ENCODE measurements around the gene NHERF1.

NHERF1 gene

DNA sequence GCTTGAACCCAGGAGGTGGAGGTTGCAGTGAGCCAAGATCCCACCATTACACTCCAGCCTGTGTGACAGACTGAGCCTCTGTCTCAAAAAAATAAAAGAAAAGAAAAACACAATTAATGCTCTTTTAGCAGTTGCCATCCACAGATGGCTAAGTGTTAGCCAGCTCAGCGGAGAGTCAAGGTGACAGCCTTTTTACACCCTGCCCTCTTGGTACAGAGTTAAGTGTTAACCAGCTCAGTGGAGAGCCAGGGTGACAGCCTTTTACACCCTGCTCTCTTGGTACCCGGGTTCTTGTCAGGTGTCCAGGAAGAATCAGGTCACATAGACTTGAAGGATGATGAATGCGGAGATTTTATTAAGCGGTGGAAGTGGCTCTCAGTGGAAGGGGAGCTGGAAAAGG lies 27.9 kb upstream of the NHERF1 start:
- H3K9me3 ChIP-seq (ENCODE audit: control insufficient read depth in 2 of 2, low read length in 2 of 2), result no peaks in the 10 kb centered on the region
- no peak overlapping the region for H3K27ac ChIP-seq (ENCODE audit: low read length)
- H3K4me1 ChIP-seq (ENCODE audit: control insufficient read depth, insufficient read depth, low read length), result no peaks in the 10 kb centered on the region
- H3K9ac ChIP-seq (ENCODE audit: low read length in 2 of 2), result no peak overlapping the region
- no peaks in the 10 kb centered on the region for H3K36me3 ChIP-seq (ENCODE audit: control insufficient read depth in 2 of 2, insufficient read depth in 2 of 2, low read length in 2 of 2)
- H3K4me3 ChIP-seq (ENCODE audit: low read length in 2 of 2), result no peak overlapping the region
- peaks cover 0 to 3% of the 10 kb centered on the region in 2 donors for H3K27me3 ChIP-seq (ENCODE audit: control insufficient read depth in 1 of 2, insufficient read depth in 2 of 2, low read length in 2 of 2)

DNA sequence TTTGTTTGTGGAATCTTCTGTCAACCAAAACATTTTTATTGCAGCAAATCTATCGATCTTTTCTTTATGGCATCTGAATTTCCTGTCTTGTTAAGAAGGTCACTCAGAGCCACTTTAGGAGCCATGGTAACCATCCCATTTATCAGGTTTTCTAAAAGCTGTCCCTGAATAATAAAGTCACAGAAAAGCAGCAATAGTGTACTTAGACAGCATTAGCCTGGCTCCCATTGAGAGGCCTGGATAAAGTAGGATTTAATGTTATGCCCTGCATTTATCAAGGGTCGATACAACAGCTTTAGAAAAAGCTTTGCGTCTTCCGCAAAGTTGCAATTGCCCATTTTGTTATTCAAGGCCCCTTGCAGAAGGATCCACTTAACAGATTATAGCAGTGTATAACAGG lies 25.6 kb upstream of the NHERF1 start:
- Histone ChIP-seq H3K4me1 (ENCODE audit: control insufficient read depth, insufficient read depth, low read length) (no peaks in the 10 kb centered on the region), H3K27ac (ENCODE audit: low read length) (no peak overlapping the region), H3K9ac (ENCODE audit: low read length in 2 of 2) (no peak overlapping the region), H3K4me3 (ENCODE audit: low read length in 2 of 2) (no peak overlapping the region), H3K27me3 (ENCODE audit: control insufficient read depth in 1 of 2, insufficient read depth in 2 of 2, low read length in 2 of 2) (no peaks in the 10 kb centered on the region), H3K9me3 (ENCODE audit: control insufficient read depth in 2 of 2, low read length in 2 of 2) (no peaks in the 10 kb centered on the region), H3K36me3 (ENCODE audit: control insufficient read depth in 2 of 2, insufficient read depth in 2 of 2, low read length in 2 of 2) (no peaks in the 10 kb centered on the region)

DNA sequence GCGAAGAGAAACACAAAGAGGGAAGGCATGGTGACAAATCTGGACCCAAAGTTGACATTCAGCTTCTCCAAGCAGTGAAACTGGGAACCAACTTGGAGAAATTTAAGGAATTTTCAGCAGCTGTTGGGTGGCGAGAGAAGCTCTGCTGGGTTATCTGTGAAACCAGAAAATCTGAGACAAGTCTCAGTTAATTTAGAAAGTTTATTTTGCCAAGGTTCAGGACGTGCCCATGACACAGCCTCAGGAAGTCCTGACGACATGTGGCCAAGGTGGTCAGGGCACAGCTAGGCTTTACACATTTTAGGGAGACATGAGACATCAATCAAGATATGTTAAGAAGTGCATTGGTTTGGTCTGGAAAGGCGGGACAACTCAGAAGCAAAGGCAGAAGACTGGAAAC lies 24.5 kb upstream of the NHERF1 start:
- no peak overlapping the region for H3K9ac ChIP-seq (ENCODE audit: low read length in 2 of 2)
- H3K36me3 ChIP-seq (ENCODE audit: control insufficient read depth in 2 of 2, insufficient read depth in 2 of 2, low read length in 2 of 2), result no peaks in the 10 kb centered on the region
- H3K4me3 ChIP-seq (ENCODE audit: low read length in 2 of 2), result no peak overlapping the region
- H3K9me3 ChIP-seq (ENCODE audit: control insufficient read depth in 2 of 2, low read length in 2 of 2), result no peaks in the 10 kb centered on the region
- no peak overlapping the region for H3K27ac ChIP-seq (ENCODE audit: low read length)
- no peaks in the 10 kb centered on the region for H3K27me3 ChIP-seq (ENCODE audit: control insufficient read depth in 1 of 2, insufficient read depth in 2 of 2, low read length in 2 of 2)
- H3K4me1 ChIP-seq (ENCODE audit: control insufficient read depth, insufficient read depth, low read length), result no peaks in the 10 kb centered on the region

DNA sequence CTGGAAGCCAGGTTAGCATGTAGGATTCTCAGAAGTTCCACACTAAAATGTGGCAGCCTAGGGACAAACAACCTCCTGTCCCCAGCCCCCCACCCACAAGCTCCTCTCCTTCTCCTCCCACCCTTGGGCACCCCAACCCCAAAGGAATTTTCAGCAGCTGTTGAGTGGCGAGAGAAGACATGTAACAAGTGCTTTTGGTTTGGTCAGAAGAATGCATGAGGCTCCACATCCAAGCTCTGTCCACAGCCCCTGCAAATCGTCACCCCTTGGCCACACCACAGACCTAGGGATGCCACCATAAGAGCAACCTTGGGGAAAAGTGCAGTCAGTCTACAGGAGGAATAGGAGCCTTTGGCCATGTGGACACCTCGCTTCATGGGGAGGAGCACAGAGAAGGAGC lies 23.3 kb upstream of the NHERF1 start:
- H3K9me3 ChIP-seq (ENCODE audit: control insufficient read depth in 2 of 2, low read length in 2 of 2), result no peaks in the 10 kb centered on the region
- peaks cover 0 to 3% of the 10 kb centered on the region in 2 donors for H3K27me3 ChIP-seq (ENCODE audit: control insufficient read depth in 1 of 2, insufficient read depth in 2 of 2, low read length in 2 of 2)
- H3K36me3 ChIP-seq (ENCODE audit: control insufficient read depth in 2 of 2, insufficient read depth in 2 of 2, low read length in 2 of 2), result no peaks in the 10 kb centered on the region
- no peaks in the 10 kb centered on the region for H3K4me1 ChIP-seq (ENCODE audit: control insufficient read depth, insufficient read depth, low read length)
- H3K4me3 ChIP-seq (ENCODE audit: low read length in 2 of 2), result no peak overlapping the region
- H3K9ac ChIP-seq (ENCODE audit: low read length in 2 of 2), result no peak overlapping the region
- no peak overlapping the region for H3K27ac ChIP-seq (ENCODE audit: low read length)

DNA sequence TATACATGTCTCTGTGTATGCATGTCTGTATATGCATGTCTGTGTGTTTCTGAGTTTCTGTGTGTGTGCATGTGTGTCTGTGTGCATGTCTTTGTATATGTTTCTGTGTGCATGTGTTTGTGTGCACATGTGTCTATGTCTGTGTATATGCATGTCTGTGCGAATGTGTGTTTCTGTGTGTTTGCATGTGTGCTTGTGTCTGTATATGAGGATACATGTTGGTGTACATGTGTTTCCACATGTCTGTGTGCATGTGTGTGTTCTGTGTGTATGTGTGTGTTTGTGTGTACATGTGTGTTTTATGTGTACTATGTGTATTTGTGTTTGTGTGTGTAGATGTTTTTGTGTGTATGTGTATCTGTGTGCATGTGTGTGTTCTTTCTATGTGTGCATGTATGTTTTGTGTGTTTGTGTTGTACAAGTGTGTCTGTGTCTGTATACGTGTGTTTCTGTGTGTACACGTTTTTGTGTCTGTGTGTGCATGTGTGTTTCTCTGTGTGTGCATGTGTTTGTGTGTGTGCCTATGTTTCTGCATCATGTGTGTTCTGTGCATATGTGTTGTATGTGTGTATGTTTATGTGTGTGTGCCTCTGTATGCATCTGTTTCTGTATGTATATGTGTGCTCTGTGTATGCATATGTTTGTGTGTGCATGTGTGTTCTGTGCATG lies 20.3 kb upstream of the NHERF1 start:
- H3K4me1 ChIP-seq (ENCODE audit: control insufficient read depth, insufficient read depth, low read length), result no peaks in the 10 kb centered on the region
- no peak overlapping the region for H3K27ac ChIP-seq (ENCODE audit: low read length)
- H3K9me3 ChIP-seq (ENCODE audit: control insufficient read depth in 2 of 2, low read length in 2 of 2), result no peaks in the 10 kb centered on the region
- no peak overlapping the region for H3K4me3 ChIP-seq (ENCODE audit: low read length in 2 of 2)
- no peak overlapping the region for H3K9ac ChIP-seq (ENCODE audit: low read length in 2 of 2)
- H3K27me3 ChIP-seq (ENCODE audit: control insufficient read depth in 1 of 2, insufficient read depth in 2 of 2, low read length in 2 of 2), result peaks cover 11 to 12% of the 10 kb centered on the region in 2 donors
- no peaks in the 10 kb centered on the region for H3K36me3 ChIP-seq (ENCODE audit: control insufficient read depth in 2 of 2, insufficient read depth in 2 of 2, low read length in 2 of 2)

DNA sequence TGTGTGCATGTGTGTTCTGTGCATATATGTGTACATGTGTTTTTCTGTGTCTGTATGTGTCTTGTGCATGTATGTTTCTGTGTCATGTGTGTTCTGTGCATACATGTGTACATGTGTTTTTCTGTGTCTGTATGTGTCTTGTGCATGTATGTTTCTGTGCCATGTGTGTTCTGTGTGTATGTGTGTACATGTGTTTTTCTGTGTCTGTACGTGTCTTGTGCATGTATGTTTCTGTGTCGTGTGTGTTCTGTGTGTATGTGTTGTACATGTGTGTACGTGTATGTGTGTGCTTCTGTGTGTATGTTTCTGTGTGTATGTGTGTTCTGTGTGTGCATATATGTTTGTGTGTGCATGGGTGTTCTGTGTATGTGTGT lies 19.7 kb upstream of the NHERF1 start:
- no peaks in the 10 kb centered on the region for H3K4me1 ChIP-seq (ENCODE audit: control insufficient read depth, insufficient read depth, low read length)
- peaks cover 16 to 17% of the 10 kb centered on the region in 2 donors for H3K27me3 ChIP-seq (ENCODE audit: control insufficient read depth in 1 of 2, insufficient read depth in 2 of 2, low read length in 2 of 2)
- H3K36me3 ChIP-seq (ENCODE audit: control insufficient read depth in 2 of 2, insufficient read depth in 2 of 2, low read length in 2 of 2), result no peaks in the 10 kb centered on the region
- H3K27ac ChIP-seq (ENCODE audit: low read length), result no peak overlapping the region
- H3K4me3 ChIP-seq (ENCODE audit: low read length in 2 of 2), result no peak overlapping the region
- H3K9ac ChIP-seq (ENCODE audit: low read length in 2 of 2), result no peak overlapping the region
- H3K9me3 ChIP-seq (ENCODE audit: control insufficient read depth in 2 of 2, low read length in 2 of 2), result no peaks in the 10 kb centered on the region

DNA sequence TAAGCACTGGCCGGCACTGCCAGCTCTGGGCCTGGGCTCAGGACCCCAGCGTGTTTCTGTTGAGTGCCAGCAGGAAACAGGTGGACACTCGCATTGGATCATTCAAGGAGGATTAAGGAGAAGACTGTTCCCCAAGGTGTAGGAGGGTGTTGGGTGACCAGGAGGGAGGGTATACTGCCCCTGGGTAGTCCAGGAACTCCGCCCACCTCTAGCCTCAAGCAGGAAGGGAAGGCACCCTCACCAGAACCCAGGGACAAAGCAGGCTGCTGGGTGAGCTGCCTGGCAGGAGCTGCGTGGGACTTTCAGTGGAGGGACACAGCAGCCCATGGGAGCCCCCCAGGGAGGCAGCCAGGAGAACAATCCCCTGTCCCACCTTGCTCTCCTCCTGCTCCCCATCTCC lies 19.1 kb upstream of the NHERF1 start:
- no peaks in the 10 kb centered on the region for H3K9me3 ChIP-seq (ENCODE audit: control insufficient read depth in 2 of 2, low read length in 2 of 2)
- H3K36me3 ChIP-seq (ENCODE audit: control insufficient read depth in 2 of 2, insufficient read depth in 2 of 2, low read length in 2 of 2), result no peaks in the 10 kb centered on the region
- no peak overlapping the region for H3K27ac ChIP-seq (ENCODE audit: low read length)
- no peak overlapping the region for H3K9ac ChIP-seq (ENCODE audit: low read length in 2 of 2)
- H3K27me3 ChIP-seq (ENCODE audit: control insufficient read depth in 1 of 2, insufficient read depth in 2 of 2, low read length in 2 of 2), result peaks cover 18 to 21% of the 10 kb centered on the region in 2 donors
- H3K4me3 ChIP-seq (ENCODE audit: low read length in 2 of 2), result no peak overlapping the region
- no peaks in the 10 kb centered on the region for H3K4me1 ChIP-seq (ENCODE audit: control insufficient read depth, insufficient read depth, low read length)

DNA sequence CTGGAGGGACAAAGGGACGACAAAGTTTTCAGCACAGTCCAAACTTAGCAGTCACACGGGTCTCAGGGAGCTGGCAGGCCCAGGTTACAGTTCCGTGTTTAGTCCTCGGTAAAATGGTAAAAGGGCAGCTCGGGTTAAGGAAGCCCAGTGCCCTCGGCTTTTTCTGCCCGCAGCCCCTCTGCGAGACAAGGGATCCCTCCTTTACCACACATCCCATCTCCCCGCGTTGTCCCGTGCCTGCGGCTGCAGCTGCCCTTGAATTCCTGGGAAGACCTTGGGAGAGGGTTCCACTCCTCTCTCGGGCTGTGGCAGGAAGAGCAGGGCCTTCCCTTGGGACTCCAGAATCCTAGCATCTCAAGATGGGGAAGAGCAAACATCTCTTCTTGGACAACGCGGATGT lies 18.6 kb upstream of the NHERF1 start:
- no peaks in the 10 kb centered on the region for H3K36me3 ChIP-seq (ENCODE audit: control insufficient read depth in 2 of 2, insufficient read depth in 2 of 2, low read length in 2 of 2)
- no peaks in the 10 kb centered on the region for H3K4me1 ChIP-seq (ENCODE audit: control insufficient read depth, insufficient read depth, low read length)
- peaks cover 18 to 21% of the 10 kb centered on the region in 2 donors for H3K27me3 ChIP-seq (ENCODE audit: control insufficient read depth in 1 of 2, insufficient read depth in 2 of 2, low read length in 2 of 2)
- H3K4me3 ChIP-seq (ENCODE audit: low read length in 2 of 2), result no peak overlapping the region
- no peak overlapping the region for H3K9ac ChIP-seq (ENCODE audit: low read length in 2 of 2)
- H3K27ac ChIP-seq (ENCODE audit: low read length), result no peak overlapping the region
- H3K9me3 ChIP-seq (ENCODE audit: control insufficient read depth in 2 of 2, low read length in 2 of 2), result no peaks in the 10 kb centered on the region

DNA sequence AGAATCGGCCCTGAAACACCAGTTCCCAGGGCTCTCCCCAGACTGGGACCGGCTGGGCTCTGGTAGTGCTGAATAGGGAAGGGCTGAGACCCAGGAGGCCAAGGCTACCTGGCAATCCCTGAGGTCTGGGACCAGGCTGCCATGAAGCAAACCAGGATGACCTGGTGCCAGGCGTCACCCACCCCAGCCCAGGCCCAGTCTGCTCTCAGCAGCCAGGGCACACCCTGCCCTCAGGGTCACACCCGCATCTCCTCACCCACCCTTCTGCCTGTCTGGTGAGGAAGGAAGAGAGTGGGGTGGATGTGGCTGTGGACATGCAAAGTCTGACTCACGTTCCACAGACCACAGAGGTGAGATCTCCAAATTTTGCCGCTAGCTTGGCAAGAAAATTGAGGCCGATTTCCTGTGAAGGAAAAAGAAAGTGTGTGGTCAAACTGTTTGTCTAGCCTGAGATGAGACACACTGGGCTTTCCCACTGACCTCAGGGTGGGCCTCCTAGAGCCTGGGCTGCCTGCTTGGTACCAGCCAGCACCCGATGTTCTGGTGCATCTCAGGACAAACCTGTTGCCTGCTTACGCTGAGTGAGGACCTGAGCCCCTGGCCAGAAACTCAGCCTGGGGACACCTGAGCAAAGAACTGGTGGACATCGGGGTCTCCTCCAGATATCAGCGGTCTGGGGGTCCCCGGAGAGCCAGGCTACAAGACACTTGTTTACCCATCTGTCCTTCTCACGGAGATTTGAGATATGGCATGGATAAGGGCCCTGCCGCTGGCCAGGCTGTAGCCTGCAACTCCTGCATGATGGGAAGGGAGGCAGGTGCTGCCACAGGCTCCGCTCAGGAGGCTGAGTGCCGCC lies 17.7 kb upstream of the NHERF1 start:
- Histone ChIP-seq H3K4me3 (ENCODE audit: low read length in 2 of 2) (no peak overlapping the region), H3K27me3 (ENCODE audit: control insufficient read depth in 1 of 2, insufficient read depth in 2 of 2, low read length in 2 of 2) (peaks cover 18 to 21% of the 10 kb centered on the region in 2 donors)

DNA sequence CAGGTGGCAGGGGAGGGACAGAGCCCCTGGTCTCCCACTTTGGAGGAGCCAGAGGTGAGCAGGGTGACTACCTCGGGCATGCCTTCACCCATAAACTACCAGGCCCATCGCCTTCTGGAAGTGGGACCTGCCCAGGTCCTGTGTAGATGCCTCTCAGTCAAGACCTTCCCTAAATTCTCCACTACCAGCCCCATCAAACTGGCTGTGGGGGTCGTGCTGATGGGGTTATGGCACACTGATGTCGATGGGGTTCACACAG lies 17.2 kb upstream of the NHERF1 start:
- no peaks in the 10 kb centered on the region for H3K36me3 ChIP-seq (ENCODE audit: control insufficient read depth in 2 of 2, insufficient read depth in 2 of 2, low read length in 2 of 2)
- no peak overlapping the region for H3K4me3 ChIP-seq (ENCODE audit: low read length in 2 of 2)
- peaks cover 18 to 23% of the 10 kb centered on the region in 2 donors for H3K27me3 ChIP-seq (ENCODE audit: control insufficient read depth in 1 of 2, insufficient read depth in 2 of 2, low read length in 2 of 2)
- H3K9ac ChIP-seq (ENCODE audit: low read length in 2 of 2), result no peak overlapping the region
- no peak overlapping the region for H3K27ac ChIP-seq (ENCODE audit: low read length)
- H3K4me1 ChIP-seq (ENCODE audit: control insufficient read depth, insufficient read depth, low read length), result no peaks in the 10 kb centered on the region
- H3K9me3 ChIP-seq (ENCODE audit: control insufficient read depth in 2 of 2, low read length in 2 of 2), result no peaks in the 10 kb centered on the region

More for the DNA sequence above, 17.7 kb upstream of the NHERF1 start:
- no peaks in the 10 kb centered on the region for H3K9me3 ChIP-seq (ENCODE audit: control insufficient read depth in 2 of 2, low read length in 2 of 2)
- no peak overlapping the region for H3K27ac ChIP-seq (ENCODE audit: low read length)
- H3K4me1 ChIP-seq (ENCODE audit: control insufficient read depth, insufficient read depth, low read length), result no peaks in the 10 kb centered on the region
- no peaks in the 10 kb centered on the region for H3K36me3 ChIP-seq (ENCODE audit: control insufficient read depth in 2 of 2, insufficient read depth in 2 of 2, low read length in 2 of 2)
- no peak overlapping the region for H3K9ac ChIP-seq (ENCODE audit: low read length in 2 of 2)

Measured in stomach smooth muscle (tissue), 2 donors.